HG03342 (cell line): Measurements from ENCODE around the gene TCEANC2.
"Not testable (repeated sequence)": the region's sequence is repeated elsewhere in the genome, so short reads cannot be mapped to it uniquely, and the experiment has no call there.

Source experiments
- ATAC-seq: cut with Tn5 transposase; IDR thresholded peaks from one replicate; pipeline ENCODE4 v1.9.1; 2021; ENCODE audit warnings: mild to moderate bottlenecking, moderate library complexity; ENCODE audit not compliant: unreplicated experiment

Gene TCEANC2

DNA sequence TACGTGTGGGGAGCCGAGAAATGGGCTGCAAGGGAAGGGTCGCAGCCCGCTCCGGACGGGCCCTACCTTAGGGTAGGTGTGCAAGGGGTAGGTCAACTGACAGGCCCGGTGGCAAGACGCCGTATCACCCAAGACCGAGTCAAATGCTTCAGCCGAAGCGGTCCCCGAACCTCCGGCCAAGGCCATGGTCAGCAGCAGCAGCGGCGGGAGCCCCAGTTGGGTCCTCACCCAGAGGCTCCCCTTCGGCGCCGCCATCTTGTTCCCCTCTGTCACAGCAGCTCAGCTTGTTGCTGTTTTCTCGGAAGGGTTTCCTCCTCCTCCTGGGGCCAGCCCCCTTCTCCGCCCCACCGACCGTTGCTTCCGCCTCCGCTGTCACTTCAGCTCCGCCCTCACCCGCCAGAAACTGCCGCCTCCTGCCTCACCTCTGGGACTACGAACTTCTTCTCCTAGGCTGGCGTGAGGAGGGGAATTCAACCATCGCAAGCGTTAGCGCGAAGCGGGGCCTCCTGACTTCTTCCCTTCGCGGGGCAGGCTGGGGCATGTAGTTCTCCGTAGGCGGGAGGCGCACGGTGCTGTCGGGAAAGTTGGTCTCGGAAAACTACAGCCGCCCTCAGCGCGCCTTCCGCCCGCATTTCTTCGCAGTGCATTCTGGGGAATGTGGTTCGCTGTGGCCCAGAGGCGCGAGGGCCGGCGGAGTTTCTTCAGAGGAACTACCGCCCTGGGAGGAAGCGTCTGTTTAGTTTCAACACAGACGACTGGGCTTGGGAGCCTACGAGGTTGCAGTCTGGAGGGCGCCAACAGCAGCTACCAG is at the start of gene TCEANC2, which contains the start of gene TMEM59:
Gene TCEANC2, plus strand, starts transcription at position 675 of the 811 bp plus-strand sequence. CDS start 815 bp downstream, outside the sequence.
Gene TMEM59, minus strand, starts transcription at position 271 of the 811 bp plus-strand sequence. Its CDS starts 16 bp downstream, at position 255.
- ATAC-seq, result peak; percentile 91

DNA sequence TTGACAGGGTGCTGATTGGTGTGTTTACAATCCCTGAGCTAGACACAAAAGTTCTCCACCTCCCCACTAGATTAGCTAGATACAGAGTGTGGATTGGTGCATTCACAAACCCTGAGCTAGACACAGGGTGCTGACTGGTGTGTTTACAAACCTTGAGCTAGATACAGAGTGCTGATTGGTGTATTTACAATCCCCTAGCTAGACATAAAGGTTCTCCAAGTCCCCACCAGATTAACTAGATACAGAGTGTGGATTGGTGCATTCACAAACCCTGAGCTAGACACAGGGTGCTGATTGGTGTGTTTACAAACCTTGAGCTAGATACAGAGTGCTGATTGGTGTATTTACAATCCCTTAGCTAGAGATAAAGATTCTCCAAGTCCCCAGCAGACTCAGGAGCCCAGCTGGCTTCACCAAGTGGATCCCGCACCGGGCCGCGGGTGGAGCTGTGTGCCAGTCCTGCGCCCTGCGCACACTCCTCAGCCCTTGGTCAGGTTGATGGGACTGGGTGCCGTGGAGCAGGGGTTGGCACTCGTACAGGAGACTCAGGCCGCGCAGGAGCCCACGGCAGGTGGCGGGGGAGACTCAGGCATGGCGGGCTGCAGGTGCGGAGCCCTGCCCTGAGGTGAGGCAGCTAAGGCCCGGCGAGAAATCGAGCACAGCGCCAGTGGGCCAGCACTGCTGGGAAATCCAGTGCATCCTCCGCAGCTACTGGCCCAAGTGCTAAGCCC is 49.5 kb upstream of the TCEANC2 start:
- ATAC-seq, result not testable (repeated sequence)

DNA sequence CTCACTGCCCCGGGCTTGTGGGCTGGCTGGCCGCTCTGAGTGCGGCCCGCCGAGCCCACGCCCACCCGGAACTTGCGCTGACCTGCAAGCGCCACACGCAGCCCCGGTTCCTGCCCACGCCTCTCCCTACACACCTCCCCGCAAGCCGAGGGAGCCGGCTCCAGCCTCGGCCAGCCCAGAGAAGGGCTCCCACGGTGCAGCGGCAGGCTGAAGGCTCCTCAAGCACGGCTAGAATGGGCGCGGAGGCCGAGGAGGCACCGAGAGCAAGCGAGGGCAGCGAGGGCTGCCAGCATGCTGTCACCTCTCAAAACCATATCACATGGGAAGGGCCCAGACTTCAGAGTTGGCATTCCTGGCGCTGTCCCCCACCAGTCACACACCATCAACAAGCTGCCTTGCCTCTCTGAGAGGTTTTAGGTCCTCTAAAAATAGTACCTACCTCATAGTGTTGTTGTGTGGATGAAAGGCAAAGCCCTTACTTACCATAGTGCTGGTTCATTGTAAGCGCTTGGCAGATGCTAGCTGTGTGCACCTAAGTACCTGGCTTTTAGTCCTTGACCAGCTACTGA is 48.8 kb upstream of the TCEANC2 start:
- no peak for ATAC-seq

DNA sequence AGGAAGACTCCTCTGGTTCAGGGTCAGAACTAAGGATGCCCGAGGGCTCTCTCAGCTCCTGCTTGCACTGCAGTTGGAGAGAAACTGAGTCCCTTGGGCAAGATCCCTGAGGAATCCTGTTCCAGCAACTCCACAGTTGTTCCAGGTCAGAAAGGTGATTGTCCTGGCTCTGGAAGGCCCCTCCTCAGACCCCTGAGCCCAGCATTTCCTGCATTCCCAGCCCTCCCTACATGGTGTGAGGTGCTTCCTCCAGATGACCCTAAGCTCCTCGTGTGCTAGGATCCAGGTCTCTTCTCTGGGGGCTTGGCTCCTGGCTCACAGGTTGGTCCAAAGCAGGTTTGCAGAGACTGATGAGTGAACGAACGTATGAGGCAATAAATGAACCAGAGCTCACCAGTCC is 46.9 kb upstream of the TCEANC2 start:
- no peak for ATAC-seq

DNA sequence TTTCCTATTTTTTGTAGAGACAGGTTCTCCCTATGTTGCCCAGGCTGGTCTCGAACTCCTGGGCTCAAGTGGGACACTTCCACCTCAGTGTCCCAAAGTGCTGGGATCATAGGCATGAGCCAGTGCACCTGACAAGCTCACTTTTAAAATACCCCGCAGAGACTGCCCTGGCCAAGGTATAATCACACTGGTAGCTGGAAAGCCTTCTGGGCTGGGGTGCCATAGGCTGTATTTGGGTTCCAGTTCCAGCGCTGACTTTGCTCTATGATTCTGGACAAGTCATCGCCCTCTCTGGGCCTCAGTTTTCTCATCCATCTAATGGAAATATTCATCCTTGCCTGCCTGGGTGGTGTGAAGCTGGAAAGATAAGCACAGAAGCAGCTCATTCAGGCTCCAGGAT is 45.8 kb upstream of the TCEANC2 start:
- ATAC-seq, result no peak

DNA sequence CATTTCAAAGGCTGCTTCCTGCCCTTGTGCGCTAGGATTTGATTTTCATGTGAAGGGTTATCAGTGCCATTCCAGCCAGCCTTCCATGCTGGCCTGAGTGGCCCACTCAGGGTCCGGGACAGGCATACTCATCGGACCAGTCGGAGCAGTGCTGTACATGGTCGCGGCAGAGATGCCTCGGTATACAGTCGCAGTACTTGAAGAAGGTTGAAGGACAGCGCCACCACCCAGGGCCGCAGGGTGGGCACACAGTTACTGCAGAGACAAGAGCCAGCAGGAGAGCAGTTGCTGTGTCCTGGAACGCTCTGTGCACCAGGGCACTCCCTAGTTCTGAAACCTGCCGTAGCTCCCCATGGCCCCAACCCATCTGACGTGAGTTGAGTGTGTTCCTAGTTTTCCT is 44.5 kb upstream of the TCEANC2 start:
- no peak for ATAC-seq

DNA sequence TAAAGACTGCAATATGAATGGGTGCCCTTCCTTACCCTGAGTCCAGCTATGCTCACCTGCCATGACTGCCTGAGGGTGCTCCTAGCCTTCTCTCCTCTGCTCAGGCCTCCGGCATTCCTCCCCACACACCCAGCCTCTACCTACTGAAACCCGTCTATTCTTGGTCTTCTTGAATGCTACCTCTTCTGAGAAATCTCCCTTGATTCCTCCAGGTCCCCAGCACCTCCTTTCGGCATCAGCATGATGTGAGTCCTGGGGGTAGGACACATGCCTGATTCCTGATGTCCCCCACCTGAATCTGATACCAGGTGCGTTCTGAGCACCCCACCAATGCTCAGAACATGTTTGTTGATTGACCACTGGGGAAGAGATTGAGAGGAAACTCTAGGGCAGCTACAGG is 44.0 kb upstream of the TCEANC2 start:
- ATAC-seq, result no peak

DNA sequence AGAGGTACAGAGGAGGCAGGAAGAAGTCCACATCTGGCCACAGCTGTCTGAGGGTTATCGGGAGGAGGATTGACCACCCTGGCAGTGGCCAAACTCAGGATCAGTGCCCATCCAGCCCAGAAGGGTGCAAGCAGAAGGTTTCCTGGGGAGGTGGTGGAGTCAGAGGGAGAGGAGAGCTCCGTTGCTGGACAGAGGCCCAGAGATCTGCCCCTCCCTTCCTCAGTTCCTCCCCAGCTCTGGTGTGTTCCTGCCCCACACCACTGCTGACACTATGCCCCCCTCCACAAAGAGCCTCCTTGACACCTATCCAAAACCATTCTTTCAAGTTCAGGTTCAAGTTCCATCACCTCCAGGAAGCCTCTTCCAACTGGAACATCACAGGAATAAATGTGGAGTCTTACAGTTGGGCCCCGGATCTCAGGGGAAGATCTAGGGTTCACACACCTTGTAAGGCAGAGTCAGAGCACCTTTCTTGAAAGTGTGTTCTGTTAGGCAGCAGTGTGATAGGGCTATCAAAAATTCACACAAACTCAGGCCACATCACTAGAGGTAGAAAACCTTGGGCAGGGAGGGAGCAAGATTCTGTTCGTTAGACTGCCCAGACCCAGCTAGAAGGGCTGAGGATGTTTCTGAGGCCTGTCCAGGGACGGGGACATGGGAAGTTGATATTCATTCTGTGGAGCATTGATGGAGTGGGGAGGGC is 42.8 kb upstream of the TCEANC2 start:
- ATAC-seq, result no peak

DNA sequence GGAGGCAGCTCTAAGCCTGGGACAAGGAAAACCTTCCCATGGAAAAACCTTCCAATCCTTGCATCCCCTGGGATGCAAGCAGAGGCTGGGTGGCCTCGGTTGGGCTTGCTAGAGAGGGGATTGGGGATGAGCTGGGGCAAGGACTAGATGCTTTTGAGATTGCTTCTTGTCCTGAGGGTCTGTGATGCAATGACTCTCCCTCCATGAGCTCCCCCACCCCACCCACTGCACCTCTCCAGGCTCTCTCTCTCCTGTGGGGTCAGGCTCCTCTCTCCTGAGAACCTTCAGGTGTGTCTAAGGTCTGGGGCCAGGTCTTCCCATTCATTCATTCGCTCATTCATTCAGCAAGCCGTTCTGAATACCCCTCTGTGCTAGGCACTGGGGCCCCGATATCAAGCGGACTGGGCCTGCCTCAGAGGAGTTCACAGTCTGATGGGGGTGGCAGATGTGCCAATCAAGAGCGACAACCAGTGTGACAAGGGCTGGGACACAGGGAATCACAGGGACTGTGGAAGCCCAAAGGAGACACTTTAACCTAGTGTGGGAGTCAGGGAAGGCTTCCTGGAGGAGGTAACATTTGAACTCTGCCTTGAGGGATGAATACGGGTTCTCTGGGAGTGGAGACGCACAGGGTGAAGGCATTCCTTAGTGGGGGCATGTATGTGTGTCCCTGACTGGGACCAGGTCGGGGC is 41.9 kb upstream of the TCEANC2 start:
- no peak for ATAC-seq

DNA sequence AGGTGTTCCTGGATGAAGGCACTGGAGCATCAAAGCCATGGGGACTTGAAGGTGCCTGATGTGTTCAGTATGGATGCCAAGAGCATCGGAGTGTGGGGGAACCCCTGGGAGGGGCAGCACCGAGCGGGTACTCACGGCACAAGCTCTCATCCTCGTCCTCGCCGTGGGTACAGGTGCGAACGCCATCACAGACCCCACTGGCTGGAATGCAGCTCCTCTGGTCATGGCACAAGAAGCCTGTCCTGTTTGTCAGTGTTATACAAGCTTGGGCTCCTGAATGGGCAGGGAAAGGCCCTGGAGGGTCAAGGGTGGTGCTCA is 41.4 kb upstream of the TCEANC2 start:
- no peak for ATAC-seq

DNA sequence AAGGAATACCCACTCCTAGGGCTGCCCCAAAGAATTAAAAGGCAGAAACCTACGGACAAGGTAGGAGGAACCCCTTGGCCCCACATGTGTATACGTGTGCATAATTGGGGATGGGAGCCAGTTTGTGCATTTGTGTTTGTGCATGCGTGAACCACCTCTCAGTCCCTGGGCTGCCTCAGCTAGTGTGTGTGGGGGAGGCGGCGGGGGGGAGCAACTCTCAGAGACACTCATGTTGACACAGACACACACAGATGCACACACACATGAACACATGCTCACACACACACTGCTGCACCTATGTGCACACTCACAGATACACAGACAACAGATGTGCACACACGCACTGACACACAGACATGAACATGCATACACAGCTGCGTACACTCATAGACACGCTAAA is 40.5 kb upstream of the TCEANC2 start:
- no peak for ATAC-seq

DNA sequence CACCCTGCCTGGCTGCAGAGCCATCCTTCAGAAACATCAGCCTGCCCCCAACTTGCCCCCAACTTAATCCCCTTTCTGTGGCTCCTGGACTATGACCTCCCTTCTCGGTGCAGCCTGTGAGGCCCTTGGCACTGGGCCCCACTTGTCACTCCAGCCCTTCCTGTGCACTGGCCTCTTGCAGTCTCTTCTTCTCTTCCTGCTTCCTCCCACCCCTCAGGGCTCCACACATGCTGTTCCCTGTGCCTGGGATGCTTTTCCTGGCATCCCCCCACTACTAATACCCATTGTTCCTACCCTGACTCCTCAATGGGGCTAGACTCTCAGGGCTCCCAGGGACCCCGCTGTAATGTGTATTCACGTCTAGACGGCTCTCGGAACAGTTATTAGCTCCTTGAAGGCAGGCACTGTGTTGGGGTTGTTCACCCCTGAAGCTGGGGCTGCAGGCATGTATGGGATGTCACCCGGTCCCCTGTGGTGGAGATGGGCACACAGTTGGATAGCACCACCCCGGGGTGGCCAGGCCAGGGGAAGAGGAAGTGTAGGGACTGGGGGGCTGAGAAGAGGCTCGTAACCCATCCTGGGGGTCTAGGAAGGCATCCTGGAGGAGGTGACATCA is 39.9 kb upstream of the TCEANC2 start:
- no peak for ATAC-seq

DNA sequence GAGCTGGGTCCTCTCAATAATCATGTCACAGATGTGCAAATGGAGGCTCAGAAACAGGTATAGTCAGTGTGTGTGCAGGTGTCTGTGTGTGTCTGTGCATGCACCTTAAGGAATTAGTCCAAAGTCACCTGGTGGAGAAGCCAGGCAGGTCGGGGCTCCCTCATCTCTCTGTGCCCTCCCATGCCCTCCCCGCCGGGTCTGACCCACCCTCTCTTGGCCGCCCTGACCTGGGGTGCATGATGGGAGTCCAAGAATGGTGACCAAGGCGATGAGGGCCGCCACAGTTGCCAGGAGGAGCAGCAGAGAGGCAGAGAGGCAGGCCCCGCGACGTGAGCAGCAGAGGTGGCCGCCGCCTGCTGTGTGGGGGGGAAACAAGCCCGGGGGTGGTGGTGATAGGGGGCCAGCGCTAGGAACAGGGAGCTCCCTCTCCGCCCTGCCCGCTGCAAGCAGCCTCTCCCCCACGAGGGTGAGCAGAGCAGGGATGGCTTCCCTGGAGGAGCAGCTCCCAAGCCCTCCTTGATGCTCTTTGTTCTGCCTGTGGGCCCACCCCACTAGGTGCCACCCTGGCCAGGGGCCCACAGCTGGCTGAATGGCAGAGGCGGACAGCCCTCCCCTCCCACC is 39.3 kb upstream of the TCEANC2 start:
- ATAC-seq, result no peak

DNA sequence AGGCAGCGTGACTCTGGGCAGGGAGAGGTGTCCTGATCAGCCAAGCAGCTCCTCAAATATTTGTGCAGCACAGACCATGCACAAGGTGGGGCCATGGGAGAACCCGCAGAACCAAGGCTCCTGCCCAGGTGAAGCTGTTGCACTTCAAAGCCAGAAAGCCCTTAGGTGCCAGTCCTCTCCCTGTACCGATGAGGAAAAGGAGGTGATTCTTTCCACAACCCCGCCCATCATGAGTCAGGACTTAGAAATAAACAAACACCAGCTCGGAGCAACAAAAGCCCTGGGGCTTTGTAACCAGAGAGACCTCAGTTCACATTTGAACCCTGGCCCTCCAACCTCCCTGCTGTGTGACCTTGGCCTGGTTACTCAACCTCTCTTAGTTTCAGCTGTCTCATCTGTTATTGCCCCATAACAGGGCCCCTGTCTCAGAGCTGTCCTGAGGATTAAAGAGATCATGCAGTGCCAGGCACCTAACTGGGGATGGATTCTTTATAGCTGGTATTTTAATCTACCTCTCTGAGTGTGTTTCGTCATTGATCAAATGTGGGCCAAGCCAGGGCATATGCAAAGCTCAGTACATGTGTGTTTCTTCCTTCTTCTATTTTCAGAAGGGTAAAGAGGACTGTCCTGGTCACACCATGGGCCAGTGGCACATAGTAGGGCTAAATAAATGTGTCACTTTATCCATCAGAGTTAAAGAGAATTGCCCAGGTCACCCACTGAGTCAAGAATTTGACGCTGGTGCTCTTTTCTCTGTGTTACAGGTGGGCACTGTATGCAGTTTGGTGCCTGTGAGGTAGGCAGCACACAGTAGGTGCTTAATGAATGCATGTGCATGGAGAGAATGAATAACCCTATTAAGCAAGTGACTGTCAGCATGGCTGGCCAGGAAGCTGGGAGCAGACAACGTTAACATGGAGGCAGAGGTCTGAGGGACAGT is 36.8 kb upstream of the TCEANC2 start:
- ATAC-seq, result no peak

DNA sequence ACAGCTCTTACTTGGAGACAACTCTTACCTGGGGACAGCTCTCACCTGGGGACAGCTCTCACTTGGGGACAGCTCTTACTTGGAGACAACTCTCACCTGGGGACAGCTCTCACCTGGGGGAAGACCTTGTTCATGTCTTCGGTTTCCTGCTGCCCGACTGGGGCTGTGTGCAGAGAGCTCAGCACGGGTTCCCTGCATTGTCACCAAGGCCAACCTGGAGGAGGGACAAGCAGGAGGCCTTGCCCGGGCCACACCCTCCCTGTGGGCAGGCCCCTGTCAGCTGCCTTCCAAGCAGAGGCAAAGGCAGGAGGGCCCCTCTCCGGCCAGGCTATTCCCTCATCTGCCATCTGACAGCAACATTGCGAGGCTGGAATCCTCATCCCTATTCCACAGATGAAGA is 35.4 kb upstream of the TCEANC2 start, which contains the start of gene LDLRAD1:
Gene LDLRAD1, minus strand, starts transcription at position 208 of the 400 bp plus-strand sequence. Its CDS starts 74 bp downstream, at position 134.
- no peak for ATAC-seq

DNA sequence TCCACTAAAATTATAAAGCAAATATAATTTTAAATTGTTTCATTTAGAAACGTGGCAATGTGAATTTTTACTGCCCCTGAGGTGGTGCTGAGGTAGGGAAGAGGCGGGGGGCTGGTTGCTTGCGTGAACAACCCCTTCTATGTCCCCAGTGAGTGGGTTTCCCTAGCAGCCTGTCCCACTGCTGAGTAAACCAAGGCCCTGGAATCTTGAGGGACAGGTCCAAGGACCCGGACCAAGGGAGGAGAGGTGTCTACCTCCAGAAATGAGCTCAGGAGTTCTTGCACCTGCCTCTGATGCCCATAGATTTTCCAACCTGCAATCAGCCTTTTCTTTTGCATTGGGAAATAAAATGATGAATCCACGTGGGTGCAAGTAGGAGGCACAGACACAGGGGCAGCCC is 34.8 kb upstream of the TCEANC2 start:
- ATAC-seq, result no peak

DNA sequence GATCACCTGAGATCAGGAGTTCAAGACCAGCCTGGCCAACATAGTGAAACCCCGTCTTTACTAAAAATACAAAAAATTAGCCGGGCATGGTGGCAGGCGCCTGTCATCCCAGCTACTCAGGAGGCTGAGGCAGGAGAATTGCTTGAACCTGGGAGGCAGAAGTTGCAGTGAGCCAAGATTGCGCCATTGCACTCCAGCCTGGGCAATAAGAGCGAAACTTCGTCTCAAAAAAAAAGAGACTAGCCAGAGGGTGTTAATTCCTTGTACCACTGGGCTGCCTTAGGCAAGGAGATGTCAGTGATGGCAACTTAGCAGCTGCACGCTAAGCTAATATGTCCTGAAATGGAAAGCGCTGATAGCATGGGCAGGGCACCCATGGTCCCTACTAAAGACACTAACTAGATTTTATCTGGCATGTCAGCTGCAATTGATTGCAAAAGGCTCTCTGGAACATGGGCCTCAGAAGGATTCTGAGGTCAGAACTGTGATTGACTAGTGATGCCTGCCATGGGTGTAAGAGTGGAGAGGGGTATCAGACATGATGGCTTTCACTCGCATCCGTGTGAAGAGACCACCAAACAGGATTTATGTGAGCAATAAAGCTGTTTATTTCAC is 33.7 kb upstream of the TCEANC2 start:
- ATAC-seq, result not testable (repeated sequence)

DNA sequence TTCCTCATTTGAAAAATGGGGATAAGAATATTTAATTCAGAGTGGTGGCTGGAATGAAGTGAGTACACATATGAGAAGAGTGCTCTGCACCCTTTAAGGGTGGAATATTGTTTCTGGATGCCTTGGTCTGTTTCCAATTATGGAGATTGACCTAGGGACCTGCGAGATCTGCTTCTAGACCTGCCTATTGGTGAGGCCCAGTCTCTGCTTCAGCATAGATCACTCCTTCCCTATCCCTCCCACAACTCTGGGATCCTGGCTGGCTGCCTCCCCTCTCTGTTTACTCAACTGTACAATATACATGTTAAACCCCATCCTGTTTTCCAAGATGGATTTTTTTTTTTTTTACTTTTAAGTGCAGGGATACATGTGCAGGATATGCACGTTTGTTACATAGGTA is 29.1 kb upstream of the TCEANC2 start:
- no peak for ATAC-seq
